Vagina (tissue), 2 donors: ENCODE results near the gene YIF1A. TPM values are rescaled to one million over a fixed set of nuclear protein-coding genes. Genes with fewer than 3 reads are reported as not detected.

Experiments used
- DNase-seq, 2 donors: peaks; one replicate each; pipeline ENCODE4 v3.0.0-alpha.2; 2017; ENCODE audit errors: extremely low spot score in 2 of 2
- H3K27ac ChIP-seq: fragments of 200-600 bp; sonication (generic); one replicate; pipeline ENCODE4 v1.5.1; 2019
- H3K27me3 ChIP-seq: fragments of 200-600 bp; sonication (generic); one replicate; pipeline ENCODE4 v1.5.1; 2019
- H3K36me3 ChIP-seq, 2 donors: fragments of 200-600 bp; sonication (generic); one replicate each; pipeline ENCODE4 v1.5.1; 2017 to 2019
- H3K4me1 ChIP-seq: fragments of 200-600 bp; sonication (generic); one replicate; pipeline ENCODE4 v1.5.1; 2019
- H3K4me3 ChIP-seq, 2 donors: fragments of 200-600 bp; sonication (generic); 1 replicate in 1 of 2; 2 replicates in 1 of 2; pipeline ENCODE4 v1.5.1; 2016 to 2019
- H3K9me3 ChIP-seq: fragments of 200-600 bp; sonication (generic); one replicate; pipeline ENCODE4 v1.5.1; 2019
- POLR2A ChIP-seq, 2 donors: fragments of 450-650 bp; IDR thresholded peaks; one replicate each; pipeline ENCODE4 v1.6.1; 2017; ENCODE audit warnings: antibody characterized with exemption in 2 of 2, mild to moderate bottlenecking in 2 of 2, moderate library complexity in 2 of 2
- POLR2AphosphoS5 ChIP-seq, 2 donors: sonication (generic); formaldehyde crosslinking; IDR thresholded peaks; one replicate each; pipeline ENCODE4 v1.9.0; 2017; ENCODE audit warnings: antibody characterized with exemption in 2 of 2, mild to moderate bottlenecking in 2 of 2, low read depth in 1 of 2; ENCODE audit not compliant: insufficient read depth in 1 of 2
- intact Hi-C: fragments of 100-400 bp; cut with DNase I; formaldehyde crosslinking; loops from one replicate; pipeline ENCODE4 v1.15.1; 2023
- total RNA-seq: library from RNA; depleted of rRNA; stranded (reverse); fragments of >200 nt; gene quantifications from one replicate; pipeline ENCODE4 v1.2.3, GENCODE V29; 2016
- TF ChIP-seq, protein P1 (sequence below), 3 experiments: fragments of 450-650 bp in 2 of 3; fragments of 200-600 bp in 1 of 3; sonication (generic) in 1 of 3; IDR thresholded peaks; one replicate each; pipeline ENCODE4 v1.5.1; 2017 to 2019; ENCODE audit warnings: antibody characterized with exemption in 3 of 3, mild to moderate bottlenecking in 2 of 3, moderate library complexity in 2 of 3

Gene YIF1A
- total RNA-seq, 1 donor from 2014 or later = 130 TPM

DNA sequence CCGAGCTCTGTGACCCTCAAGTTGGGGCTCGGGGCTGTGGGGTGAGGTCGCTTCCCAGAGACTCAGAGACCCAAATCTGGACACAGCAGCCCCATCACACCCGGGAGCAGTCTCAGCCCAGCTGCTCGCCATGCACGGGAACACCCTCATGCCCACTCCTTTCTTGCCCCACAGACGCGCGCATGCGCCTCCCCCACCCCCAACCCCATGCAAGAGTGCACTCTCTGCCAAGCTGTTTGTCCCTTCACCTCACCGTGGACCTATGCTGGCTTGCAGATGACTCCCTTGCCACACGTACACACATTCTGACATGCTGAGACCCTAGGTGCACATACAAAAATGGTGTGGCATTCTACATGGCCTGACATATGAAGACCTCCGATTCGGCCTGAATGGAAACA lies 28.4 kb upstream of the YIF1A start:
- Histone ChIP-seq H3K27me3 (no peaks in the 10 kb centered on the region), H3K4me3 (peak overlapping the region; percentile 58 to 68), H3K27ac (peak overlapping the region; percentile 85), H3K36me3 (no peaks in the 10 kb centered on the region), H3K9me3 (no peaks in the 10 kb centered on the region), H3K4me1 (peaks cover 74% of the 10 kb centered on the region)
- TF ChIP-seq POLR2AphosphoS5 (IDR thresholded peaks at IDR 0.05; ENCODE audit: insufficient read depth in 1 of 2, low read depth in 1 of 2) (no peak), POLR2A (IDR thresholded peaks at IDR 0.05) (no peak)
- DNase-seq = no peak
- intact Hi-C loops = no loop called here

DNA sequence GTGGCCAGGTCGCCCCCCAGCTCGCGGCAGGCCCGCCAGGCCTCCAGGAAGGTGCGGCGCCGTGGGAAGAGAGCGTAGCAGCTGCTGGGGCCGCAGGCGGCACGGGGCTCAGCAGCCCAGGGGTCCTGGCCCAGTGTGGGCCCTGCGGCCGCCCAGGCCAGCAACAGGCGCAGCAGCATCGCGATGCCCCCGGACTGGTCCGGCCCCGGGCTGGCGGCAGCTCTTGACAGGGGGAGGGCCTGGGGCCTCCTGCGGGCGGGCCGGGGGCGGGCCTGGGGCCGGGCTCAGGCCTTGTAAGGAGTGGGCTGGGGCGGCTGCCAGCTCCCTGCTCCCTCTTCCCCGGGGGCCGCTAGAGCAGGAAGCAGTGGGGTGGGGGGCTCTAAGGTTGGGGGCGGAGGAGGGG lies 27.9 kb upstream of the YIF1A start, which contains the start of gene CD248:
Gene CD248 (minus strand): TSS at position 196 of the 403 bp plus-strand sequence. CDS start 17 bp downstream, at position 179.
- Histone ChIP-seq H3K27ac (peak within 1 kb of the TSS; percentile 85), H3K4me3 (peak within 1 kb of the TSS; percentile 58 to 68), H3K27me3 (no peaks in the 10 kb centered on the region), H3K4me1 (peaks cover 70% of the 10 kb centered on the region), H3K36me3 (no peaks in the 10 kb centered on the region), H3K9me3 (no peaks in the 10 kb centered on the region)
- intact Hi-C loops = no loop called here
- TF ChIP-seq POLR2A (IDR thresholded peaks at IDR 0.05) = peak in 1 of 2 donors; percentile 88
- TF ChIP-seq, protein P1, sequence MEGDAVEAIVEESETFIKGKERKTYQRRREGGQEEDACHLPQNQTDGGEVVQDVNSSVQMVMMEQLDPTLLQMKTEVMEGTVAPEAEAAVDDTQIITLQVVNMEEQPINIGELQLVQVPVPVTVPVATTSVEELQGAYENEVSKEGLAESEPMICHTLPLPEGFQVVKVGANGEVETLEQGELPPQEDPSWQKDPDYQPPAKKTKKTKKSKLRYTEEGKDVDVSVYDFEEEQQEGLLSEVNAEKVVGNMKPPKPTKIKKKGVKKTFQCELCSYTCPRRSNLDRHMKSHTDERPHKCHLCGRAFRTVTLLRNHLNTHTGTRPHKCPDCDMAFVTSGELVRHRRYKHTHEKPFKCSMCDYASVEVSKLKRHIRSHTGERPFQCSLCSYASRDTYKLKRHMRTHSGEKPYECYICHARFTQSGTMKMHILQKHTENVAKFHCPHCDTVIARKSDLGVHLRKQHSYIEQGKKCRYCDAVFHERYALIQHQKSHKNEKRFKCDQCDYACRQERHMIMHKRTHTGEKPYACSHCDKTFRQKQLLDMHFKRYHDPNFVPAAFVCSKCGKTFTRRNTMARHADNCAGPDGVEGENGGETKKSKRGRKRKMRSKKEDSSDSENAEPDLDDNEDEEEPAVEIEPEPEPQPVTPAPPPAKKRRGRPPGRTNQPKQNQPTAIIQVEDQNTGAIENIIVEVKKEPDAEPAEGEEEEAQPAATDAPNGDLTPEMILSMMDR (IDR thresholded peaks at IDR 0.05) = no peak
- peak in 1 of 2 donors; percentile 61 for TF ChIP-seq POLR2AphosphoS5 (IDR thresholded peaks at IDR 0.05; ENCODE audit: insufficient read depth in 1 of 2, low read depth in 1 of 2)
- no peak for DNase-seq

DNA sequence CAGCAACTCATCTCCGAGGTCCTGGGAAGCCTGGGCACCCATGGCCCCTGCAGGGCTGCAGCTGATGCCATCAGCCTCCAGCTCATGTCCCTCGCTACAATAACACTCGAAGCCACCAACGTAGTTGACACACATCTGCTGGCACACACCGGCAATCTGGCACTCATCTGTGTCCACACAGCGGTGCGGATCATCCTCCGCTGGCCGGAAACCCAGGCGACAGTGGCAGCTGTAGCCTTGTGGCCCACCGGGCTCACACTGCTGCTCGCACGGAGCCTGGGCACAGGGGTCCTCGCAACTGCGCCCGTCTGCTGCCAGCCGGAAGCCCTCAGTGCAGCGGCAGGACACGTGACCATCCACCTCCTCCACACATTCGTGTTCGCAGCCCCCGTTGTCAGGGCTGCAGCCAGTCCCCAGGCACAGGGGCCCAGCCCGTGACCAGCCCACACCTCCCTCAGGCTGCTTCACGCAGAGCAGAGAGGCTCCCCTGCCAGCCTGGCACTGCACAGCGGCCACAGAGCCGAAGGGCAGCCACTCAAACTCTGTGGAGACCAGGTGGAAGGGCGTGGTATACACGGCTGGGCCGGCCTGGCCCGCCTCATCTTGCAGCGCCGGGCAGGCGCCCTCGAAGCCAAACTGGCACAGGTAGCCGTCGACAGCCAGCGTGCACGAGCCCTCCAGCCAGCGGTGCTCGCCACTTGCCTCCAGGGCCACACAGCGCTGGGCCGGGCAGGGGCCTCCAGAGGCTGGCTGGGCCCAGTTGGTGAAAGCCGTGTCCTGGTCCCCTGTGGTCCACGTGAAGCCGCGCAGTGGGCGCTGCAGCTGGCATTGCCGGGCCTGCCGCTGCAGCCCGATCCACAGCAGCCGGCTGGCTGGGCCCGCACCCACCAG lies 27.2 kb upstream of the YIF1A start:
- H3K4me3 ChIP-seq = peak overlapping the region; percentile 58 to 68
- no peaks in the 10 kb centered on the region for H3K27me3 ChIP-seq
- TF ChIP-seq POLR2A (IDR thresholded peaks at IDR 0.05) = no peak
- peak in 1 of 2 donors; percentile 53 for TF ChIP-seq POLR2AphosphoS5 (IDR thresholded peaks at IDR 0.05; ENCODE audit: insufficient read depth in 1 of 2, low read depth in 1 of 2)
- no peaks in the 10 kb centered on the region for H3K36me3 ChIP-seq
- intact Hi-C loops = no loop called here
- H3K27ac ChIP-seq = peak overlapping the region; percentile 85
- no peak for DNase-seq
- H3K4me1 ChIP-seq = peaks cover 66% of the 10 kb centered on the region
- H3K9me3 ChIP-seq = no peaks in the 10 kb centered on the region

DNA sequence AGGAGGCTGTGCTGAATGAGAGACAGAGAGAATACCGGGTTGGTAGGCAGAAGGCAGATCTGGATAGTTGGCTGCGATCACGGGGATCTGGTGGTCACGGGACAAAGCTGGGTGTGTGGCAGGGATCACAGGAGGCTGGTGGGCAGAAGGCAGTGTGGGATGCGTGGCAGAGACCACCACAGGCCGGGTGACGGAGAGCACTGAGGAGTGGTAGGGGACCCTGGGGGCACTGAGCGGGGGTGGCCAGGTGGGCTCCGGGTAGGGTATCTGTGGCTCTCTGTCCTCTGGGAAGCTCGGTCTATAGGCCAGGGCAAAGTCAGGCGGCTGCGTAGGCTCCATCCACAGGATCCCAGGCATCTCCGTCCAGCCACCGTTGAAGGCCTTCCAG lies 26.5 kb upstream of the YIF1A start:
- TF ChIP-seq, protein P1 (IDR thresholded peaks at IDR 0.05) = no peak
- no peak for TF ChIP-seq POLR2A (IDR thresholded peaks at IDR 0.05)
- TF ChIP-seq POLR2AphosphoS5 (IDR thresholded peaks at IDR 0.05; ENCODE audit: insufficient read depth in 1 of 2, low read depth in 1 of 2) = no peak
- no peaks in the 10 kb centered on the region for H3K36me3 ChIP-seq
- H3K4me1 ChIP-seq = peaks cover 66% of the 10 kb centered on the region
- no peak for DNase-seq
- intact Hi-C loops = no loop called here
- H3K27ac ChIP-seq = peak overlapping the region; percentile 85
- H3K9me3 ChIP-seq = no peaks in the 10 kb centered on the region
- no peaks in the 10 kb centered on the region for H3K27me3 ChIP-seq
- H3K4me3 ChIP-seq = peak overlapping the region; percentile 58 to 68

DNA sequence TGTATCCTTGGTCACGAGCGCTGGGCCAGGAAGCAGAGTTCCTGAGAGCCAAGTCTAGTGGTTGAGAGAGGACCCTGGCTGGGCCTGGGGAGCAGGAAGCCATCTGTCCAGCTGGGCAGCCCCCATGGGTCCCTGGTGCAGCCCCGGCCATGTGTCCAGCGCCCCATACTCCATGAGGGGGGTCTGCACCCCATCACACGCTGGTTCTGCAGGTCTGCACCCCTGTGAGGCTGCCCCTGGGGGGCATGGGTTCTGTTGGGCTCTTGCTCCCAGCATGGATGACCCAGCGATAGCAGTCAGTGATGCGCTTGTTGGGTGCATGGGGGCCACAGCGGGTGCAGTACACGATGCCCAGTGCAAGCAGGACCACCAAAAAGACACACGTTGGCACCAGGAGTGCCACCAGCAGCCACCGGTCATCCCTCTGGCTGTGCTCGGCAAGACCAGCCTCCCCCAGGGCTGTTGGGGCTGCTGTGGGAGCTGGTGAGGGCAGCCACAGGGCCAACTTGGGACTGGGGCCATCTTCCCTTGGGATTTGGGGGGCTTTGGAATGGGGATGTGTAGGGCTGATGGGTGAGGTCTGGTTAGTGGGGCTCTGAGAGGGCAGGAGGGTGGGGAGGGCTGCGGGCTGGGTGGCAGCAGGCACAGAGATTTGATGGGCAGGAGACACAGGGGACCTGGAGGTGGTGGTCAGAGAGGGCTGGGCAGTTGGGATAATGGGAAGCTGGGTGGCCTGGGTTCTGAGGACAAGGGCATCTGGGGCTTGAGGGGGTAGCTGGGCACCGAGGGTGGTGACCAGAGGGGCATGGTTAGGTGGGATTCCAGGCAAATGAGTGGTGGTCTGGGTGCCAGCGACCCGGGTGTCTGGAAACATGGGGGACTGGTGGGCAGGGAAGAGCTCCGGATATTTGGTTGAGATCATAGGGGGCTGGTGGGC lies 25.9 kb upstream of the YIF1A start:
- no peaks in the 10 kb centered on the region for H3K9me3 ChIP-seq
- peak overlapping the region; percentile 85 for H3K27ac ChIP-seq
- no peak for TF ChIP-seq POLR2AphosphoS5 (IDR thresholded peaks at IDR 0.05; ENCODE audit: insufficient read depth in 1 of 2, low read depth in 1 of 2)
- no peak for TF ChIP-seq POLR2A (IDR thresholded peaks at IDR 0.05)
- TF ChIP-seq, protein P1 (IDR thresholded peaks at IDR 0.05) = no peak
- peak overlapping the region; percentile 58 to 68 for H3K4me3 ChIP-seq
- no peaks in the 10 kb centered on the region for H3K27me3 ChIP-seq
- intact Hi-C loops = no loop called here
- H3K36me3 ChIP-seq = no peaks in the 10 kb centered on the region
- peaks cover 66% of the 10 kb centered on the region for H3K4me1 ChIP-seq
- DNase-seq = no peak
